ENCODE measurements around the gene DAPP1.

- no peak for TF ChIP-seq CTCF (conservative IDR thresholded peaks at IDR 0.05)
- TF ChIP-seq EZH2 (IDR thresholded peaks at IDR 0.05; ENCODE audit: low read depth): no peak
Measured at GRCh38 chr4:99818661-99819060, 2.0 kb downstream of the DAPP1 start.

All from PC-9 (cell line).